Smooth muscle cell (in vitro differentiated cells): ENCODE measurements around the gene LENEP. TPM values are rescaled to one million over a fixed set of nuclear protein-coding genes. Genes with fewer than 3 reads are reported as not detected.

Experiments used
- DNase-seq: peaks from one replicate; lab custom pipeline; 2025; ENCODE audit not compliant: unreplicated experiment; lab: John Stamatoyannopoulos, UW
- H2AFZ ChIP-seq: fragments of 200-600 bp; sonication (generic); 2 replicates; pipeline ENCODE4 v1.6.0; 2016; ENCODE audit warnings: antibody characterized with exemption, low read depth, mild to moderate bottlenecking
- H3F3A ChIP-seq: fragments of 200-600 bp; sonication (generic); 2 replicates; pipeline ENCODE4 v1.6.0; 2017; ENCODE audit warnings: antibody characterized with exemption, low read depth
- H3K27ac ChIP-seq: fragments of 200-600 bp; sonication (generic); 2 replicates; pipeline ENCODE4 v1.5.1; 2016; ENCODE audit warnings: low read depth, mild to moderate bottlenecking
- H3K27me3 ChIP-seq: fragments of 200-600 bp; sonication (generic); 2 replicates; pipeline ENCODE4 v1.6.1; 2016; ENCODE audit warnings: low read depth, mild to moderate bottlenecking
- H3K36me3 ChIP-seq: fragments of 200-600 bp; sonication (generic); 2 replicates; pipeline ENCODE4 v1.5.1; 2016; ENCODE audit warnings: low read depth
- H3K4me1 ChIP-seq: fragments of 200-600 bp; sonication (generic); 2 replicates; pipeline ENCODE4 v1.5.1; 2016; ENCODE audit warnings: low read depth
- H3K4me2 ChIP-seq: fragments of 200-600 bp; sonication (generic); 2 replicates; pipeline ENCODE4 v1.6.0; 2016; ENCODE audit warnings: mild to moderate bottlenecking
- H3K4me3 ChIP-seq: fragments of 200-600 bp; sonication (generic); 2 replicates; pipeline ENCODE4 v1.5.1; 2016; ENCODE audit warnings: mild to moderate bottlenecking
- H3K79me2 ChIP-seq: fragments of 200-600 bp; sonication (generic); 2 replicates; pipeline ENCODE4 v1.6.0; 2016; ENCODE audit warnings: low read depth, mild to moderate bottlenecking
- H3K9ac ChIP-seq: fragments of 200-600 bp; sonication (generic); 2 replicates; pipeline ENCODE4 v1.6.0; 2016; ENCODE audit warnings: low read depth
- H3K9me3 ChIP-seq: fragments of 200-600 bp; sonication (generic); replicated peaks from 2 replicates; pipeline ENCODE4 v1.5.1; 2016; ENCODE audit warnings: low read depth
- H4K20me1 ChIP-seq: fragments of 200-600 bp; sonication (generic); 2 replicates; pipeline ENCODE4 v1.6.0; 2016; ENCODE audit warnings: low read depth
- CTCF ChIP-seq: fragments of 200-600 bp; sonication (generic); IDR thresholded peaks from 2 replicates; pipeline ENCODE4 v1.5.1; 2017; ENCODE audit warnings: borderline replicate concordance, mild to moderate bottlenecking, antibody characterized with exemption; ENCODE audit not compliant: insufficient read depth, poor library complexity, severe bottlenecking
- WGBS: methylation state at CpG from one replicate; pipeline ENCODE4 v1.1.7; 2016; ENCODE audit warnings: low lambda C conversion rate; 5-methylcytosine and 5-hydroxymethylcytosine counted together
- polyA plus RNA-seq: library from polyadenylated mRNA; unstranded; fragments of >200 nt; fragmentation: Nextera tagmentation; extraction: Ambion mirVana; gene quantifications from 2 replicates; pipeline ENCODE4 v1.2.1, GENCODE V29; 2016
- total RNA-seq: library from RNA; depleted of rRNA; stranded (reverse); fragments of >200 nt; gene quantifications from 2 replicates; pipeline ENCODE4 v1.2.3, GENCODE V29; 2014

The LENEP gene
- total and polyA plus RNA-seq, 2 experiments from 2014 or later, result not detected

GRCh38 chr1:154978360-154978759 lies 15.0 kb upstream of the LENEP start:
- Histone ChIP-seq H3K27me3 (no peaks in the 10 kb centered on the region), H3K9me3 (no peaks in the 10 kb centered on the region), H3K79me2 (peaks cover 35% of the 10 kb centered on the region), H3F3A (peaks cover 12% of the 10 kb centered on the region), H4K20me1 (no peaks in the 10 kb centered on the region), H3K4me3 (no peak overlapping the region), H3K4me2 (no peak overlapping the region), H3K36me3 (no peaks in the 10 kb centered on the region), H3K9ac (no peak overlapping the region), H3K27ac (no peak overlapping the region), H3K4me1 (peaks cover 14% of the 10 kb centered on the region), H2AFZ (no peak overlapping the region)
- no peak for TF ChIP-seq CTCF
- DNase-seq, result no peak
- WGBS, result 94% methylated on average over 3 of the region's 3 CpGs

- Histone ChIP-seq H3K9ac (peak overlapping the region; percentile 21), H3K79me2 (peaks cover 41% of the 10 kb centered on the region), H3K4me3 (peak overlapping the region; percentile 74)
Measured at GRCh38 chr1:154982341-154982740, 11.0 kb upstream of the LENEP start.

GRCh38 chr1:154982897-154983648 lies 10.3 kb upstream of the LENEP start, which contains the start of gene FLAD1:
FLAD1 (plus strand) TSS chr1:154983344; CDS start chr1:154983695, 351 bp downstream.
- TF ChIP-seq CTCF, result no peak
- peak within 1 kb of the TSS; percentile 100 for H3K4me2 ChIP-seq
- H3K27me3 ChIP-seq, result no peaks in the 10 kb centered on the region
- no peaks in the 10 kb centered on the region for H3K36me3 ChIP-seq
- H3K27ac ChIP-seq, result peak within 1 kb of the TSS; percentile 12
- peaks cover 34% of the 10 kb centered on the region for H3K79me2 ChIP-seq
- no peaks in the 10 kb centered on the region for H3F3A ChIP-seq
- peak; percentile 74 for DNase-seq
- H4K20me1 ChIP-seq, result no peaks in the 10 kb centered on the region
- no peaks in the 10 kb centered on the region for H3K9me3 ChIP-seq
- H2AFZ ChIP-seq, result peak within 1 kb of the TSS; percentile 86
- H3K4me1 ChIP-seq, result peaks cover 9% of the 10 kb centered on the region
- under 1% methylated on average over 26 of the region's 26 CpGs for WGBS
- H3K4me3 ChIP-seq, result peak within 1 kb of the TSS; percentile 74
- H3K9ac ChIP-seq, result peak within 1 kb of the TSS; percentile 82

More at GRCh38 chr1:154982341-154982740, 11.0 kb upstream of the LENEP start:
- DNase-seq, result no peak
- Histone ChIP-seq H3K4me1 (peaks cover 9% of the 10 kb centered on the region), H3F3A (no peaks in the 10 kb centered on the region), H3K36me3 (no peaks in the 10 kb centered on the region), H3K9me3 (no peaks in the 10 kb centered on the region), H3K27me3 (no peaks in the 10 kb centered on the region), H2AFZ (peak overlapping the region; percentile 86), H3K4me2 (peak overlapping the region; percentile 91), H4K20me1 (no peaks in the 10 kb centered on the region), H3K27ac (no peak overlapping the region)
- no peak for TF ChIP-seq CTCF
- WGBS, result 57% methylated on average over 6 of the region's 6 CpGs
